Measurements from ENCODE around the gene LTBP1.

The LTBP1 gene

DNA sequence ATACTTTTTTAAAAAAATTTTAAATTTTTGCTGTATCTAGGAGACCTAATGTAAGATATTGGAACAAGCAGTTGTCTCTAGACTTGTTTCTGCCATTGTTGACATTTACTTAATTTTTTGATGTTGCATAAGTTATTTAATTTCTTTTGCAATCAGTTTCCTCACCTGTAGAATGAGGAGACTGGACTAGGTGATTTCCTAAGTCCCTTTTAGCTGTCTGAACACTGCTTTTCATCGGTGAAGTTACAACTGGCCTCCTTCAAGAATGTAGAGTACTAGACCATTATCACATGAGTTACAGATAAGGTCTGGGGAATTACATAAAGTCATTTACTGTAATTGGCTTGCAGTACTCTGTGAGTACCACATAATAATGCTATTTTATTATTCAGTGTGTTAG is 147.6 kb downstream of the LTBP1 start:
- TF ChIP-seq, protein P1, sequence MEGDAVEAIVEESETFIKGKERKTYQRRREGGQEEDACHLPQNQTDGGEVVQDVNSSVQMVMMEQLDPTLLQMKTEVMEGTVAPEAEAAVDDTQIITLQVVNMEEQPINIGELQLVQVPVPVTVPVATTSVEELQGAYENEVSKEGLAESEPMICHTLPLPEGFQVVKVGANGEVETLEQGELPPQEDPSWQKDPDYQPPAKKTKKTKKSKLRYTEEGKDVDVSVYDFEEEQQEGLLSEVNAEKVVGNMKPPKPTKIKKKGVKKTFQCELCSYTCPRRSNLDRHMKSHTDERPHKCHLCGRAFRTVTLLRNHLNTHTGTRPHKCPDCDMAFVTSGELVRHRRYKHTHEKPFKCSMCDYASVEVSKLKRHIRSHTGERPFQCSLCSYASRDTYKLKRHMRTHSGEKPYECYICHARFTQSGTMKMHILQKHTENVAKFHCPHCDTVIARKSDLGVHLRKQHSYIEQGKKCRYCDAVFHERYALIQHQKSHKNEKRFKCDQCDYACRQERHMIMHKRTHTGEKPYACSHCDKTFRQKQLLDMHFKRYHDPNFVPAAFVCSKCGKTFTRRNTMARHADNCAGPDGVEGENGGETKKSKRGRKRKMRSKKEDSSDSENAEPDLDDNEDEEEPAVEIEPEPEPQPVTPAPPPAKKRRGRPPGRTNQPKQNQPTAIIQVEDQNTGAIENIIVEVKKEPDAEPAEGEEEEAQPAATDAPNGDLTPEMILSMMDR (IDR thresholded peaks at IDR 0.05; ENCODE audit: poor library complexity, severe bottlenecking): no peak
- no peaks in the 10 kb centered on the region for H3K36me3 ChIP-seq (ENCODE audit: low read depth)
- H3K27me3 ChIP-seq (ENCODE audit: insufficient read depth, poor library complexity, severe bottlenecking): no peaks in the 10 kb centered on the region
- DNase-seq (ENCODE audit: low spot score) (no peak), ATAC-seq (ENCODE audit: low read depth) (no peak)
- H3K4me3 ChIP-seq (ENCODE audit: severe bottlenecking): no peak overlapping the region
- no peaks in the 10 kb centered on the region for H3K4me1 ChIP-seq (ENCODE audit: insufficient read depth, poor library complexity, severe bottlenecking)
- H3K9me3 ChIP-seq (ENCODE audit: severe bottlenecking): no peaks in the 10 kb centered on the region
- H3K27ac ChIP-seq (ENCODE audit: poor library complexity, severe bottlenecking): no peak overlapping the region

DNA sequence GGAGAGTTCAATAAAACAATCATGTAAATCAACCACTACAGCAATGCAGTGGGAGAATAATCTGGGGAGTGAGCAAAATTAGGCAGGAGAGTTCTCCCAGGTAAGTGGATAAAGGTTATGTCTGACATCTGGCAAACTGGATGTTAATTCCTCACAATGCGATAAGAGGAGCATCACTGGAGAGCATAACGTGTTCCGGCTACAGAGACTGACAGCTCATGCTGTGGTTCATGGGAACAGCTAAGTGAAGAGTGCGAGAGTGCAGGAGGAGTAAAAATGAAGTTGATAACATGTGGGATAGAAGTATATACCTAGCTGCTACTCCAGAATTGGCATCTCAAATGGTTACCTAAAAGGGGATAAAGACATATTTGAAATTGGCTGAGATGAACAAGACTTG is 153.2 kb downstream of the LTBP1 start:
- H3K4me3 ChIP-seq (ENCODE audit: severe bottlenecking): no peak overlapping the region
- TF ChIP-seq, protein P1 (IDR thresholded peaks at IDR 0.05; ENCODE audit: poor library complexity, severe bottlenecking): no peak
- peaks cover 8% of the 10 kb centered on the region for H3K4me1 ChIP-seq (ENCODE audit: insufficient read depth, poor library complexity, severe bottlenecking)
- no peak overlapping the region for H3K27ac ChIP-seq (ENCODE audit: poor library complexity, severe bottlenecking)
- DNase-seq (ENCODE audit: low spot score): no peak
- no peaks in the 10 kb centered on the region for H3K36me3 ChIP-seq (ENCODE audit: low read depth)
- H3K27me3 ChIP-seq (ENCODE audit: insufficient read depth, poor library complexity, severe bottlenecking): no peaks in the 10 kb centered on the region
- no peak for ATAC-seq (ENCODE audit: low read depth)
- H3K9me3 ChIP-seq (ENCODE audit: severe bottlenecking): no peaks in the 10 kb centered on the region

DNA sequence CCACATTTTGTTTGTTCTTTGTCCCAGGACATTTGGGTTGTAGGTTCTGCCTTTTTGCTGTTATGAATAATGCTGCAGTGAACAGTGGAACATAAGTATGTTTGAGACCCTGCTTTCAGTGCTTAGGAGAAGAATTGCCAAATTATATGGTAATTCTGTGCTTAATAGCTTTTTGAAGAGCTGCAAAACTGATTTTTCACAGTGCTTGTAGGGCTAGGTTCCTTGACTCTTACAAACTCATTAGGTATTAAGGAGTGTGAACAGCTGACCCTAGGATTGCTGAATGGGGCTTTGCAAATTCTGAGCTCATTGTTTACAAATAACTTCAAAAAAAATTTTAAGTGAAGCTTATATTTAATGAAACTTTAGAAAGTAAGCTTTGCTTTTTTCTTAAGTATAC is 154.2 kb downstream of the LTBP1 start:
- TF ChIP-seq, protein P1 (IDR thresholded peaks at IDR 0.05; ENCODE audit: poor library complexity, severe bottlenecking): no peak
- Histone ChIP-seq H3K4me3 (ENCODE audit: severe bottlenecking) (no peak overlapping the region), H3K27me3 (ENCODE audit: insufficient read depth, poor library complexity, severe bottlenecking) (no peaks in the 10 kb centered on the region), H3K36me3 (ENCODE audit: low read depth) (no peaks in the 10 kb centered on the region), H3K9me3 (ENCODE audit: severe bottlenecking) (no peaks in the 10 kb centered on the region), H3K27ac (ENCODE audit: poor library complexity, severe bottlenecking) (no peak overlapping the region), H3K4me1 (ENCODE audit: insufficient read depth, poor library complexity, severe bottlenecking) (peaks cover 8% of the 10 kb centered on the region)
- no peak for DNase-seq (ENCODE audit: low spot score)
- no peak for ATAC-seq (ENCODE audit: low read depth)

DNA sequence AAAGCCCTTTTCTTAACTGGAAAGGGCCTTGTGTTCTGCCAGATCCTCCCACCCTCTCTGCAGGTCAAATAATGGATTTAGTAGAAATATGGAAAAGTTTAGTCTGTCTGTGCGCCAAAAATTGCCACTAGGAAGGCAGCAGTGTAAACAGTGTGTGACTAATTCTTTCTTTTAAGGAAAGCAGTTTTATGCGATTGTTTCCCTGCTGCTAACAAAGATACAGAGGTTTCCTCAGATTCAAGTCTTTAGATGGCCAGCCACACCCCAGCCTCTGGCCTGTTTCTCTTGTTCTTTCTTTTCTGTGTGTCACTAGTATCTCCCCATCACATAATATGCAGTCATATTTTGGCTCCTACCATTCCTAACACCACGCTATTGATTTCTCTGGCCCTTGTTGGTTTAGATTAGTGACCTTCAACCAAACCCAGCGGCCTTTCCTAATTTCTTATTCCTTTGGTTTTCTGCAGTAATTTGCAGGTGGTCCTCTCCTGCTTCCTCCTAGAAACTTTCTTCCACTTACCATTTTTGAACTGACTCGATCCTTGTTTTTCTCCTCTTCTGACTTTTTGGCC is 157.4 kb downstream of the LTBP1 start:
- Histone ChIP-seq H3K4me3 (ENCODE audit: severe bottlenecking) (no peak overlapping the region), H3K9me3 (ENCODE audit: severe bottlenecking) (no peaks in the 10 kb centered on the region), H3K27me3 (ENCODE audit: insufficient read depth, poor library complexity, severe bottlenecking) (no peaks in the 10 kb centered on the region), H3K36me3 (ENCODE audit: low read depth) (no peaks in the 10 kb centered on the region), H3K27ac (ENCODE audit: poor library complexity, severe bottlenecking) (no peak overlapping the region), H3K4me1 (ENCODE audit: insufficient read depth, poor library complexity, severe bottlenecking) (peaks cover 8% of the 10 kb centered on the region)
- ATAC-seq (ENCODE audit: low read depth) (peak; percentile 58; the same call in 2 of the 3 replicates), DNase-seq (ENCODE audit: low spot score) (no peak)
- TF ChIP-seq, protein P1 (IDR thresholded peaks at IDR 0.05; ENCODE audit: poor library complexity, severe bottlenecking): no peak

DNA sequence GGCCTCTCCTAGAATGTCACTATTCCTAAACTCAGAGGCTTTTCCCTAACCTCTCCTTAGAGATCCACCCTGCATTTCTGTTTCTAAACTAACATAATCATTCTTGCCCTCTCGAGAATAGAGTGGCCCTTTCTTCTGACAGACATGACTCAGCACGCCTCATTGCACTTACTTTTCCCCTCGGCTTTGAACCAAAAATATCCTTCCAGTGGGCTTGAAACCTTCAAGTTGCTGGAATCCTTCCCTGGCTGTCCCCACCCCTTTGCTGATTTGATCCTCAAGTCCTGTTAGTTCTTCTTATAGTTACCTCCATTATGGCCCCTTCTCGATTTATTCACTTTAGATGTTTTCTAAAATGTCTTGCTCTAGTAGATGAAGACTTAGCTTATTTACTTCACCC is 158.0 kb downstream of the LTBP1 start:
- no peak overlapping the region for H3K4me3 ChIP-seq (ENCODE audit: severe bottlenecking)
- H3K36me3 ChIP-seq (ENCODE audit: low read depth): no peaks in the 10 kb centered on the region
- TF ChIP-seq, protein P1 (IDR thresholded peaks at IDR 0.05; ENCODE audit: poor library complexity, severe bottlenecking): no peak
- DNase-seq (ENCODE audit: low spot score) (no peak), ATAC-seq (ENCODE audit: low read depth) (no peak)
- H3K27ac ChIP-seq (ENCODE audit: poor library complexity, severe bottlenecking): no peak overlapping the region
- no peaks in the 10 kb centered on the region for H3K9me3 ChIP-seq (ENCODE audit: severe bottlenecking)
- no peaks in the 10 kb centered on the region for H3K27me3 ChIP-seq (ENCODE audit: insufficient read depth, poor library complexity, severe bottlenecking)
- peaks cover 8% of the 10 kb centered on the region for H3K4me1 ChIP-seq (ENCODE audit: insufficient read depth, poor library complexity, severe bottlenecking)

Measured in RWPE2 (cell line).